HepG2 (cell line): ENCODE measurements around the gene LMAN2. TPM values are rescaled to one million over a fixed set of nuclear protein-coding genes. Genes with fewer than 3 reads are reported as not detected.

Source experiments
- ATAC-seq: fragments of 200-7000 bp; cut with Tn5 transposase; 3 replicates; pipeline ENCODE4 v1.9.1; 2020; ENCODE audit warnings: mild to moderate bottlenecking, moderate library complexity
- BruUV-seq: library from RNA; stranded (reverse); fragments of 400-500 nt; replicated peaks from 2 replicates; lab custom pipeline; 2021; lab: Mats Ljungman, UMichigan
- CTCF ChIA-PET: fragments of 300-600 bp; formaldehyde crosslinking; extraction: SDS; loops from one replicate; lab custom pipeline; 2021; ENCODE audit warnings: low total read pairs, inconsistent platforms, low intra/inter-chr PET ratio; lab: Yijun Ruan, JAX
- POLR2A ChIA-PET: fragments of 350-600 bp; sonication (Branson Sonifier 250); formaldehyde crosslinking; loops from one replicate; lab custom pipeline; 2020; ENCODE audit warnings: antibody characterized with exemption, inconsistent platforms; lab: Yijun Ruan, JAX
- DNase-seq: peaks from one replicate; pipeline ENCODE4 v3.0.0-alpha.2; 2015; ENCODE audit warnings: low spot score
- FAIRE-seq: peaks from 3 replicates; lab custom pipeline; 2011; peaks lifted over from hg19 to GRCh38; lab: Jason Lieb, UNC
- H2AFZ ChIP-seq: one replicate; pipeline ENCODE4 v1.6.1; 2011; ENCODE audit warnings: low read length, inconsistent platforms
- H3K27ac ChIP-seq: fragments of 300-600 bp; 3 replicates; pipeline ENCODE4 v1.8.0; 2011; ENCODE audit warnings: mixed run types, mild to moderate bottlenecking, mixed read lengths, low read length, inconsistent platforms; ENCODE audit not compliant: insufficient read depth; ENCODE audit errors: extremely low read length
- H3K27me3 ChIP-seq, 2 experiments: fragments of 200-600 bp in 1 of 2; 2 replicates in 1 of 2; 3 replicates in 1 of 2; pipeline versions ENCODE4 v1.6.0 to v1.8.0; 2011; ENCODE audit warnings: low read length in 2 of 2, mild to moderate bottlenecking in 2 of 2, moderate library complexity in 2 of 2, inconsistent platforms in 1 of 2; ENCODE audit not compliant: insufficient read depth in 2 of 2, control insufficient read depth in 1 of 2
- H3K36me3 ChIP-seq, 2 experiments: fragments of 200-600 bp in 1 of 2; replicated peaks in 1 of 2; 2 replicates in 1 of 2; 3 replicates in 1 of 2; pipeline versions ENCODE4 v1.5.1 to v1.8.0; 2011; ENCODE audit warnings: low read length in 2 of 2, inconsistent platforms in 1 of 2; ENCODE audit not compliant: insufficient read depth in 2 of 2, control insufficient read depth in 1 of 2
- H3K4me1 ChIP-seq: 2 replicates; pipeline ENCODE4 v1.5.1; 2012; ENCODE audit warnings: low read length, inconsistent platforms; ENCODE audit not compliant: insufficient read depth
- H3K4me2 ChIP-seq: 2 replicates; pipeline ENCODE4 v1.6.0; 2011; ENCODE audit warnings: low read depth, low read length, inconsistent platforms
- H3K4me3 ChIP-seq, 3 experiments: fragments of 200-600 bp in 1 of 3; sonication (generic), shearing (Covaris generic) in 1 of 3; replicated peaks in 1 of 3; 2 replicates each; pipeline ENCODE4 v1.5.1; 2011 to 2016; ENCODE audit warnings: low read length in 3 of 3, inconsistent platforms in 2 of 3, low read depth in 2 of 3, mild to moderate bottlenecking in 2 of 3, control low read depth in 1 of 3, mixed read lengths in 1 of 3; ENCODE audit not compliant: insufficient read depth in 1 of 3
- H3K79me2 ChIP-seq: one replicate; pipeline ENCODE4 v1.6.1; 2011; ENCODE audit warnings: low read length, inconsistent platforms; ENCODE audit not compliant: insufficient read depth
- H3K9ac ChIP-seq: 2 replicates; pipeline ENCODE4 v1.6.0; 2011; ENCODE audit warnings: mild to moderate bottlenecking, low read depth, low read length, inconsistent platforms; ENCODE audit not compliant: insufficient read depth
- H3K9me3 ChIP-seq: 2 replicates; pipeline ENCODE4 v1.5.1; 2012; ENCODE audit warnings: mild to moderate bottlenecking, low read length
- H4K20me1 ChIP-seq: 2 replicates; pipeline ENCODE4 v1.6.0; 2011; ENCODE audit warnings: inconsistent platforms, mild to moderate bottlenecking, low read length, moderate library complexity; ENCODE audit not compliant: insufficient read depth
- CTCF ChIP-seq: sonication (generic); formaldehyde crosslinking; IDR thresholded peaks from 2 replicates; pipeline ENCODE4 v1.5.0; 2020; ENCODE audit warnings: mild to moderate bottlenecking, missing genetic modification reagents, moderate library complexity
- RARG ChIP-seq: sonication (generic); formaldehyde crosslinking; IDR thresholded peaks from 2 replicates; pipeline ENCODE4 v1.4.0; 2020; ENCODE audit warnings: low read depth, mild to moderate bottlenecking, missing genetic modification reagents
- SAP130 ChIP-seq: IDR thresholded peaks from 2 replicates; pipeline ENCODE4 v1.6.1; 2016; ENCODE audit warnings: low read depth
- SOX5 ChIP-seq: IDR thresholded peaks from 2 replicates; pipeline ENCODE4 v1.6.1; 2016; ENCODE audit warnings: borderline replicate concordance
- STAG1 ChIP-seq: sonication (generic); formaldehyde crosslinking; IDR thresholded peaks from 2 replicates; pipeline ENCODE4 v1.4.0; 2020; ENCODE audit warnings: missing genetic modification reagents
- ZHX1 ChIP-seq: sonication (generic); formaldehyde crosslinking; IDR thresholded peaks from 2 replicates; pipeline ENCODE4 v1.8.1; 2022; ENCODE audit warnings: low read depth, mild to moderate bottlenecking, missing genetic modification reagents
- ZNF263 ChIP-seq: sonication (generic); formaldehyde crosslinking; IDR thresholded peaks from 2 replicates; pipeline ENCODE4 v1.4.0; 2020; ENCODE audit warnings: missing genetic modification reagents
- ZNF704 ChIP-seq: sonication (generic); formaldehyde crosslinking; IDR thresholded peaks from 2 replicates; pipeline ENCODE4 v1.8.1; 2023; ENCODE audit warnings: mild to moderate bottlenecking, inconsistent platforms, moderate library complexity, missing genetic modification reagents, borderline replicate concordance
- WGBS: methylation state at CpG from one replicate; pipeline ENCODE4 v1.1.6; 2017; ENCODE audit warnings: low lambda C conversion rate; 5-methylcytosine and 5-hydroxymethylcytosine counted together
- in situ Hi-C: cut with HindIII; loops from 2 replicates; pipeline ENCODE4 v1.10.0; 2017; ENCODE audit warnings: low pct_unique_long_range_greater_than_20kb; ENCODE audit not compliant: extremely low pct_ligation_motif_present
- intact Hi-C: fragments of 100-400 bp; cut with micrococcal nuclease; formaldehyde crosslinking; loops from one replicate; pipeline ENCODE4 v1.10.0; 2022; ENCODE audit not compliant: unreplicated experiment
- polyA plus RNA-seq, 8 experiments: library from polyadenylated mRNA; depleted of rRNA in 3 of 8; stranded (reverse) in 7 of 8; unstranded in 1 of 8; fragments of >200 nt; fragmentation: Illumina TruSeq in 4 of 8; extraction: Trizol in 4 of 8; gene quantifications; 2 replicates each; pipeline versions ENCODE4 v1.2.1 to v1.2.3, GENCODE V29; 2011 to 2016; ENCODE audit warnings: low read depth in 4 of 8, missing spikeins in 1 of 8, mixed read lengths in 1 of 8; ENCODE audit not compliant: insufficient read depth in 1 of 8
- total RNA-seq, 5 experiments: library from RNA; depleted of rRNA; stranded (reverse); fragments of >200 nt; fragmentation: Illumina TruSeq; extraction: Trizol; gene quantifications; 2 replicates each; pipeline ENCODE4 v1.2.3, GENCODE V29; 2016; ENCODE audit warnings: low read depth in 1 of 5

LMAN2 gene
- total and polyA plus RNA-seq, 2 of the 13 experiments (the other 11 are each of a cell fraction or from before 2014, with no cell fraction given): 191 to 197 TPM

- POLR2A ChIA-PET: interaction anchor here (0.6 to 7.9 kb wide), 6 partner anchors 8 to 105 kb away, joined by 3 to 239 read pairs (median 6); partner anchors contain the start of gene LMAN2
- FAIRE-seq (peak; percentile 63), DNase-seq (no peak), ATAC-seq (no peak)
- H3K9me3 ChIP-seq: no peaks in the 10 kb centered on the region
- peak overlapping the region; percentile 13 for H3K27ac ChIP-seq
- intact Hi-C loops: loop anchor here (5.0 kb wide), 1 partner anchor 52 kb away; no protein-coding TSS in a partner anchor
- H3K27me3 ChIP-seq: no peaks in the 10 kb centered on the region; a peak in 1 of 5 replicates
- peaks cover 8% of the 10 kb centered on the region for H3K79me2 ChIP-seq
- H4K20me1 ChIP-seq: no peaks in the 10 kb centered on the region
- 46% methylated on average over 4 of the region's 5 CpGs for WGBS
- H3K4me2 ChIP-seq: no peak overlapping the region
- in situ Hi-C loops: loop anchor here (25.0 kb wide), 1 partner anchor 832 kb away; the partner anchor contains the start of genes CDHR2 and RNF44
- H2AFZ ChIP-seq: no peak overlapping the region
- CTCF ChIA-PET: no interaction called here
- peak; percentile 24; the same call in 1 of the 2 replicates for TF ChIP-seq ZNF263
- 0 out of 2 replicates have a peak, but pooled peaks have one; percentile 22 for TF ChIP-seq ZNF704 (CRISPR knock-in tag)
- TF ChIP-seq SAP130 (CRISPR knock-in tag): no peak
- no peak for TF ChIP-seq ZHX1 (CRISPR knock-in tag)
- no peak for TF ChIP-seq SOX5
- TF ChIP-seq RARG (CRISPR knock-in tag): no peak
- peak; percentile 38 for TF ChIP-seq STAG1
- peak; percentile 56 for TF ChIP-seq CTCF (CRISPR knock-in tag)
- H3K4me3 ChIP-seq: no peak overlapping the region
- no peak overlapping the region for H3K9ac ChIP-seq
- BruUV-seq: no TSS peak
- 0 out of 5 replicates have a peak, but pooled peaks cover 0 to 4% of the 10 kb centered on the region in 2 experiments for H3K36me3 ChIP-seq
- H3K4me1 ChIP-seq: peaks cover 78% of the 10 kb centered on the region
Measured at GRCh38 chr5:177368869-177369644, 17.6 kb upstream of the LMAN2 start.
